A549 (cell line): ENCODE results near the gene LOXHD1.

Experiments
- CBX2 ChIP-seq: fragments of 200-600 bp; sonication (generic); IDR thresholded peaks from 2 replicates; pipeline ENCODE4 v1.6.1; 2016; ENCODE audit warnings: low read depth, mild to moderate bottlenecking, borderline replicate concordance
- ELK1 ChIP-seq: fragments of 150-350 bp; IDR thresholded peaks from 2 replicates; pipeline ENCODE4 v1.6.1; 2014; ENCODE audit warnings: low read depth, mild to moderate bottlenecking, low read length
- EP300 ChIP-seq, 2 experiments: fragments of >200 bp; sonication (Bioruptor Twin); formaldehyde crosslinking; IDR thresholded peaks; 2 replicates in 1 of 2; 3 replicates in 1 of 2; pipeline ENCODE4 v1.6.1; 2016 to 2017
- ESRRA ChIP-seq: fragments of 150-350 bp; IDR thresholded peaks from 2 replicates; pipeline ENCODE4 v1.6.1; 2014; ENCODE audit warnings: mild to moderate bottlenecking, low read length, borderline replicate concordance
- HMGXB4 ChIP-seq: fragments of 250-450 bp; sonication (Bioruptor Pico); IDR thresholded peaks from 2 replicates; pipeline ENCODE4 v1.5.0; 2021; ENCODE audit warnings: mild to moderate bottlenecking, moderate library complexity, borderline replicate concordance
- MAFK ChIP-seq: fragments of 450-650 bp; IDR thresholded peaks from 2 replicates; pipeline ENCODE4 v1.6.1; 2014; ENCODE audit not compliant: partially characterized antibody
- MYC ChIP-seq: IDR thresholded peaks from 2 replicates; pipeline ENCODE4 v1.6.1; 2012; ENCODE audit warnings: mild to moderate bottlenecking, inconsistent platforms, low read length, improper control_type of control experiment, borderline replicate concordance
- PBX3 ChIP-seq: IDR thresholded peaks from 2 replicates; pipeline ENCODE4 v1.6.1; 2012
- POLR2A ChIP-seq: IDR thresholded peaks from 2 replicates; pipeline ENCODE4 v1.6.1; 2012; ENCODE audit warnings: mild to moderate bottlenecking, low read length
- RNF2 ChIP-seq: fragments of 200-600 bp; sonication (generic); IDR thresholded peaks from 2 replicates; pipeline ENCODE4 v1.6.1; 2016; ENCODE audit warnings: low read depth, mild to moderate bottlenecking, antibody characterized with exemption, moderate library complexity, borderline replicate concordance
- TP53 ChIP-seq: fragments of 250-450 bp; sonication (Bioruptor Pico); IDR thresholded peaks from 2 replicates; pipeline ENCODE4 v1.5.0; 2021; ENCODE audit warnings: mild to moderate bottlenecking, moderate library complexity
- TF ChIP-seq, protein P1 (sequence below): fragments of >200 bp; sonication (Bioruptor Twin); formaldehyde crosslinking; IDR thresholded peaks from 3 replicates; pipeline ENCODE4 v1.5.1; 2016
- TF ChIP-seq, protein P2 (sequence below): fragments of 450-650 bp; IDR thresholded peaks from 2 replicates; pipeline ENCODE4 v1.6.1; 2014; ENCODE audit warnings: antibody characterized with exemption
- TF ChIP-seq, protein P3 (sequence below): fragments of 200-600 bp; sonication (generic); IDR thresholded peaks from 2 replicates; pipeline ENCODE4 v1.6.1; 2016; ENCODE audit warnings: antibody characterized with exemption, mild to moderate bottlenecking, moderate library complexity

DNA sequence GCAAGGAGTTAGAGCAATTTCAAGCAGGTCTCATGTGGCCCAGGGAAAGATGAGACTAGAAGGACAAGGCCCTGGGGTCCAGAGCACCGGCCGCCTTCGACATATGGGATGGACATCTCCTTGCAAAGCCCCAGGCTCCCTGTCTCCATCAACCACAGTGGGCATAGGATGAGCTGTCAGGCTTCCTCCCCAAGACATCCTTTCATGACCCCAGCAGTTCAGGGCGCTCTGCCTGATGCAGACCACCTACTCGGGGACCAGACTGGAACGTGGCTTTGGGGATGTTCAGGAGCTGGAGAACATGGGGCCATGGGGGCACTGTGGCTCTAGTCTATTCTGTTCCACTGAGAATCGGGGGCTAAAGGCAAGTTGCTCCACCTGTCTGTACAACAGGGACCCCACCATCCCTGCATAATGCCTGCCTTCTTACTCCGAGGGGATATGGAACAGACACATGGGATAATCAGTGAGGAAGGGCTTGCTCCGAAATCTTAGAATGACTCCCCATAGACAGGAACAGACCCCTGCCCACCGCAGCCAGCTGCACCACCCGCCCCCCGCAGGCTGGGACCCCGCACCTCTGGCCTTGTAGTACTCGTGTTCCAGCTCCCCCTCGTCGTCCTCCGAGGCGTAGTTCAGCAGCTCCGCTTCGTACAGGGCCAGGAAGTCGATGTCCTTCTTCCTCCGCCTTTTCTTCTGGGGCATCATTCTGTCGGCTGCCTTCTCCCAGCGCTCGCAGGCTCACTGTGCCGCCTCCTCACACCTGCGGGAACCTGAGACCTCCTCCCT lies 500 bp downstream of the LOXHD1 start:
- TF ChIP-seq POLR2A (no peak), ELK1 (no peak), MAFK (no peak), PBX3 (no peak), TP53 (no peak), CBX2 (no peak), EP300 (IDR thresholded peaks at IDR 0.05) (no peak), RNF2 (no peak), MYC (no peak), HMGXB4 (no peak), ESRRA (no peak)
- TF ChIP-seq, protein P1, sequence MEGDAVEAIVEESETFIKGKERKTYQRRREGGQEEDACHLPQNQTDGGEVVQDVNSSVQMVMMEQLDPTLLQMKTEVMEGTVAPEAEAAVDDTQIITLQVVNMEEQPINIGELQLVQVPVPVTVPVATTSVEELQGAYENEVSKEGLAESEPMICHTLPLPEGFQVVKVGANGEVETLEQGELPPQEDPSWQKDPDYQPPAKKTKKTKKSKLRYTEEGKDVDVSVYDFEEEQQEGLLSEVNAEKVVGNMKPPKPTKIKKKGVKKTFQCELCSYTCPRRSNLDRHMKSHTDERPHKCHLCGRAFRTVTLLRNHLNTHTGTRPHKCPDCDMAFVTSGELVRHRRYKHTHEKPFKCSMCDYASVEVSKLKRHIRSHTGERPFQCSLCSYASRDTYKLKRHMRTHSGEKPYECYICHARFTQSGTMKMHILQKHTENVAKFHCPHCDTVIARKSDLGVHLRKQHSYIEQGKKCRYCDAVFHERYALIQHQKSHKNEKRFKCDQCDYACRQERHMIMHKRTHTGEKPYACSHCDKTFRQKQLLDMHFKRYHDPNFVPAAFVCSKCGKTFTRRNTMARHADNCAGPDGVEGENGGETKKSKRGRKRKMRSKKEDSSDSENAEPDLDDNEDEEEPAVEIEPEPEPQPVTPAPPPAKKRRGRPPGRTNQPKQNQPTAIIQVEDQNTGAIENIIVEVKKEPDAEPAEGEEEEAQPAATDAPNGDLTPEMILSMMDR: no peak
- TF ChIP-seq, protein P2, sequence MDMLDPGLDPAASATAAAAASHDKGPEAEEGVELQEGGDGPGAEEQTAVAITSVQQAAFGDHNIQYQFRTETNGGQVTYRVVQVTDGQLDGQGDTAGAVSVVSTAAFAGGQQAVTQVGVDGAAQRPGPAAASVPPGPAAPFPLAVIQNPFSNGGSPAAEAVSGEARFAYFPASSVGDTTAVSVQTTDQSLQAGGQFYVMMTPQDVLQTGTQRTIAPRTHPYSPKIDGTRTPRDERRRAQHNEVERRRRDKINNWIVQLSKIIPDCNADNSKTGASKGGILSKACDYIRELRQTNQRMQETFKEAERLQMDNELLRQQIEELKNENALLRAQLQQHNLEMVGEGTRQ: no peak
- TF ChIP-seq, protein P3, sequence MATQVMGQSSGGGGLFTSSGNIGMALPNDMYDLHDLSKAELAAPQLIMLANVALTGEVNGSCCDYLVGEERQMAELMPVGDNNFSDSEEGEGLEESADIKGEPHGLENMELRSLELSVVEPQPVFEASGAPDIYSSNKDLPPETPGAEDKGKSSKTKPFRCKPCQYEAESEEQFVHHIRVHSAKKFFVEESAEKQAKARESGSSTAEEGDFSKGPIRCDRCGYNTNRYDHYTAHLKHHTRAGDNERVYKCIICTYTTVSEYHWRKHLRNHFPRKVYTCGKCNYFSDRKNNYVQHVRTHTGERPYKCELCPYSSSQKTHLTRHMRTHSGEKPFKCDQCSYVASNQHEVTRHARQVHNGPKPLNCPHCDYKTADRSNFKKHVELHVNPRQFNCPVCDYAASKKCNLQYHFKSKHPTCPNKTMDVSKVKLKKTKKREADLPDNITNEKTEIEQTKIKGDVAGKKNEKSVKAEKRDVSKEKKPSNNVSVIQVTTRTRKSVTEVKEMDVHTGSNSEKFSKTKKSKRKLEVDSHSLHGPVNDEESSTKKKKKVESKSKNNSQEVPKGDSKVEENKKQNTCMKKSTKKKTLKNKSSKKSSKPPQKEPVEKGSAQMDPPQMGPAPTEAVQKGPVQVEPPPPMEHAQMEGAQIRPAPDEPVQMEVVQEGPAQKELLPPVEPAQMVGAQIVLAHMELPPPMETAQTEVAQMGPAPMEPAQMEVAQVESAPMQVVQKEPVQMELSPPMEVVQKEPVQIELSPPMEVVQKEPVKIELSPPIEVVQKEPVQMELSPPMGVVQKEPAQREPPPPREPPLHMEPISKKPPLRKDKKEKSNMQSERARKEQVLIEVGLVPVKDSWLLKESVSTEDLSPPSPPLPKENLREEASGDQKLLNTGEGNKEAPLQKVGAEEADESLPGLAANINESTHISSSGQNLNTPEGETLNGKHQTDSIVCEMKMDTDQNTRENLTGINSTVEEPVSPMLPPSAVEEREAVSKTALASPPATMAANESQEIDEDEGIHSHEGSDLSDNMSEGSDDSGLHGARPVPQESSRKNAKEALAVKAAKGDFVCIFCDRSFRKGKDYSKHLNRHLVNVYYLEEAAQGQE: no peak
